ENCODE data around the gene LRMDA. TPM values are rescaled to one million over a fixed set of nuclear protein-coding genes. Genes with fewer than 3 reads are reported as not detected.

LRMDA gene
- total RNA-seq, 1 donor from 2014 or later: 2.1 TPM

DNA sequence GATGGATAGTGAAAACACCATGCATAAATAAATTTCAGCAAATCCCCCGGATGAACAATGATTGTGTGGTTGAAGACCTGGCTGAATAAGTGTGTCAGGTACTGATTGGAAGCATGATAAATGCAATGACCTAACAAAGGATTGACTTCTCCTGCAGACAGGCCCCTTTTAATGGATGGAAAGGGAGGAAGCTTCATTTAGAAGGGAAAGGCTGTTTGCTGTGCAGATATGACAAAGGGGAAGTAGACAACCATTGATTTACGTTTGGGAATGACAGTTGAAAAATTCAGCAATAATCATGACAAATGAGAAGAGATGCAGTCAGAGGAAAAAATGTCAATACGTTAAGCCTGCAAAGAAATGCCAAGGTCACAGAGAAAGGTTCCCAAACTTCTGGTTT, 503.8 kb downstream of the LRMDA start:
- Mint-ChIP-seq H3K4me3 (ENCODE audit: unreplicated experiment) (no peak overlapping the region), H3K36me3 (ENCODE audit: unreplicated experiment) (no peaks in the 10 kb centered on the region), H3K27me3 (ENCODE audit: unreplicated experiment) (peaks cover 2% of the 10 kb centered on the region), H3K27ac (ENCODE audit: unreplicated experiment) (no peak overlapping the region), H3K9me3 (ENCODE audit: unreplicated experiment) (peaks cover 2% of the 10 kb centered on the region), H3K4me1 (ENCODE audit: low read depth, unreplicated experiment) (peaks cover 8% of the 10 kb centered on the region)
- TF ChIP-seq, protein P1, sequence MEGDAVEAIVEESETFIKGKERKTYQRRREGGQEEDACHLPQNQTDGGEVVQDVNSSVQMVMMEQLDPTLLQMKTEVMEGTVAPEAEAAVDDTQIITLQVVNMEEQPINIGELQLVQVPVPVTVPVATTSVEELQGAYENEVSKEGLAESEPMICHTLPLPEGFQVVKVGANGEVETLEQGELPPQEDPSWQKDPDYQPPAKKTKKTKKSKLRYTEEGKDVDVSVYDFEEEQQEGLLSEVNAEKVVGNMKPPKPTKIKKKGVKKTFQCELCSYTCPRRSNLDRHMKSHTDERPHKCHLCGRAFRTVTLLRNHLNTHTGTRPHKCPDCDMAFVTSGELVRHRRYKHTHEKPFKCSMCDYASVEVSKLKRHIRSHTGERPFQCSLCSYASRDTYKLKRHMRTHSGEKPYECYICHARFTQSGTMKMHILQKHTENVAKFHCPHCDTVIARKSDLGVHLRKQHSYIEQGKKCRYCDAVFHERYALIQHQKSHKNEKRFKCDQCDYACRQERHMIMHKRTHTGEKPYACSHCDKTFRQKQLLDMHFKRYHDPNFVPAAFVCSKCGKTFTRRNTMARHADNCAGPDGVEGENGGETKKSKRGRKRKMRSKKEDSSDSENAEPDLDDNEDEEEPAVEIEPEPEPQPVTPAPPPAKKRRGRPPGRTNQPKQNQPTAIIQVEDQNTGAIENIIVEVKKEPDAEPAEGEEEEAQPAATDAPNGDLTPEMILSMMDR (IDR thresholded peaks at IDR 0.05; ENCODE audit: partially characterized antibody, unreplicated experiment): no peak
- DNase-seq: no peak

- H3K27me3 Mint-ChIP-seq (ENCODE audit: unreplicated experiment): peaks cover 2% of the 10 kb centered on the region
- no peak overlapping the region for H3K27ac Mint-ChIP-seq (ENCODE audit: unreplicated experiment)
- DNase-seq: no peak
- no peaks in the 10 kb centered on the region for H3K36me3 Mint-ChIP-seq (ENCODE audit: unreplicated experiment)
- no peak overlapping the region for H3K4me3 Mint-ChIP-seq (ENCODE audit: unreplicated experiment)
- TF ChIP-seq, protein P1 (IDR thresholded peaks at IDR 0.05; ENCODE audit: partially characterized antibody, unreplicated experiment): no peak
- peaks cover 2% of the 10 kb centered on the region for H3K9me3 Mint-ChIP-seq (ENCODE audit: unreplicated experiment)
- peaks cover 11% of the 10 kb centered on the region for H3K4me1 Mint-ChIP-seq (ENCODE audit: low read depth, unreplicated experiment)
Observed at GRCh38 chr10:75935650-75936400, 504.4 kb downstream of the LRMDA start.

DNA sequence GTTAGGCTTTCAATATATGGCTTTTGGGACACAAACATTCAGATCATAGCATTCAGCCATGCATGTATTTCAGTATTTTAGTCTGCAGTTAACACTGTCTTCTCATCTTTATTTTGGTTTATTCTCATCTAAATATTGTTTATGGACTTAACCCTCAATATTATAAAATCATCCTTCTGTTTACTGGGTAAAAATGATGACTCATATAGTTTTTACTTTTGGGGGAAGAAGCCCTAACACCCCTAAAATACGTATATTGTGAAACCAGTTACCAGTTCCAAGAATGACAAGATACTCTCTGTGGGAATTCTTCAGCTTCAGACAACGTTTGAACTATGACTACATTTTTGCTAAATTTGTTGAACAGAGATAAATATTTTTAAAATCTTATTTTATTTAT, 505.4 kb downstream of the LRMDA start:
- no peaks in the 10 kb centered on the region for H3K36me3 Mint-ChIP-seq (ENCODE audit: unreplicated experiment)
- H3K27me3 Mint-ChIP-seq (ENCODE audit: unreplicated experiment): peaks cover 2% of the 10 kb centered on the region

GRCh38 chr10:75937823-75938222, 506.4 kb downstream of the LRMDA start:
- no peaks in the 10 kb centered on the region for H3K36me3 Mint-ChIP-seq (ENCODE audit: unreplicated experiment)
- H3K4me1 Mint-ChIP-seq (ENCODE audit: low read depth, unreplicated experiment): peaks cover 13% of the 10 kb centered on the region
- TF ChIP-seq, protein P1 (IDR thresholded peaks at IDR 0.05; ENCODE audit: partially characterized antibody, unreplicated experiment): no peak
- no peak overlapping the region for H3K4me3 Mint-ChIP-seq (ENCODE audit: unreplicated experiment)
- H3K9me3 Mint-ChIP-seq (ENCODE audit: unreplicated experiment): peaks cover 2% of the 10 kb centered on the region
- no peak for DNase-seq
- H3K27me3 Mint-ChIP-seq (ENCODE audit: unreplicated experiment): peaks cover 2% of the 10 kb centered on the region
- H3K27ac Mint-ChIP-seq (ENCODE audit: unreplicated experiment): no peak overlapping the region

More for the DNA sequence above, 505.4 kb downstream of the LRMDA start:
- Mint-ChIP-seq H3K27ac (ENCODE audit: unreplicated experiment) (no peak overlapping the region), H3K9me3 (ENCODE audit: unreplicated experiment) (peaks cover 2% of the 10 kb centered on the region), H3K4me3 (ENCODE audit: unreplicated experiment) (no peak overlapping the region), H3K4me1 (ENCODE audit: low read depth, unreplicated experiment) (peaks cover 11% of the 10 kb centered on the region)
- TF ChIP-seq, protein P1 (IDR thresholded peaks at IDR 0.05; ENCODE audit: partially characterized antibody, unreplicated experiment): no peak
- no peak for DNase-seq

- H3K27me3 Mint-ChIP-seq (ENCODE audit: unreplicated experiment): peaks cover 4% of the 10 kb centered on the region
- H3K4me1 Mint-ChIP-seq (ENCODE audit: low read depth, unreplicated experiment): peaks cover 13% of the 10 kb centered on the region
- TF ChIP-seq, protein P1 (IDR thresholded peaks at IDR 0.05; ENCODE audit: partially characterized antibody, unreplicated experiment): no peak
- no peak overlapping the region for H3K27ac Mint-ChIP-seq (ENCODE audit: unreplicated experiment)
- no peaks in the 10 kb centered on the region for H3K36me3 Mint-ChIP-seq (ENCODE audit: unreplicated experiment)
- no peak for DNase-seq
- H3K4me3 Mint-ChIP-seq (ENCODE audit: unreplicated experiment): no peak overlapping the region
- peaks cover 2% of the 10 kb centered on the region for H3K9me3 Mint-ChIP-seq (ENCODE audit: unreplicated experiment)
Observed at GRCh38 chr10:75938380-75939122, 507.1 kb downstream of the LRMDA start.
